Islet precursor cell (in vitro differentiated cells): Measurements from ENCODE around the gene RAB29.
"Not testable (repeated sequence)": the region's sequence is repeated elsewhere in the genome, so short reads cannot be mapped to it uniquely, and the experiment has no call there.

Experiments
- DNase-seq: peaks from one replicate; pipeline ENCODE4 v3.0.0-alpha.2; 2018

RAB29 gene, protein sequence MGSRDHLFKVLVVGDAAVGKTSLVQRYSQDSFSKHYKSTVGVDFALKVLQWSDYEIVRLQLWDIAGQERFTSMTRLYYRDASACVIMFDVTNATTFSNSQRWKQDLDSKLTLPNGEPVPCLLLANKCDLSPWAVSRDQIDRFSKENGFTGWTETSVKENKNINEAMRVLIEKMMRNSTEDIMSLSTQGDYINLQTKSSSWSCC

DNA sequence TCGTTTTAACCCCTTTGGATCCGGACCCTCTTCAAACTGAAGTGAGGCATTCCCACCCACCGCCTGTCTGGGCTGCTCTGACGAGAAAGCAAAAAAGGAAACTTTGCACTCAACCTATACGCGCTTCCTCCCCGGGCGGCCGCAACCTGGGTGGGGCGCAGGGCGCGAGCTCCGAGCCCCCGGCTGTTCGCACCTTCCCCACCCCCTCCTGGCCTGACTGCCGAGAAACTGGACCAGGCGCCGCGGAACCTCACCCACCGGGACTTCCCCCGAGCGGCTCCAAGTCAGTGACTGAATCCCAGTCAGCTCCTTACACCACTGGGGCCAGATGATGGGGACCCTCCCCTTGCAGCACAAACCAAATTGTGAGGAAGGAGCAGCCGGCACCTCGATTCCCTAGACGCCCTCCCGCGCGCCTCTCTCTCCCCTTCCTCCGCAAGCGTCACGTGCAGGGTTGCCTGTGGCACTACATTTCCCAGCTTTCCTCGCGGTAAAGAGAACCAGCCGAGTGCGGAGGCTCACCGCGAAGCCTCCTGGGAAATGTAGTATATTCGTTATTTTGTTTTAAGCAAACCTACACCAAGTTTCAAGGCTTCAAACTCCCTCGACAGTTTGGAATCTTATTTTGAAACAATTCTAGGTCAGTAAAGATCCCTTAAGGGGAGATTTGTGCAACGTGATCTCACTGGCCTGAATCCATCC, at the start of gene RAB29:
Gene RAB29 (minus strand): TSS at position 468 of the 702 bp plus-strand sequence. CDS start 526 bp downstream, outside the sequence.
- DNase-seq = peak; percentile 81

DNA sequence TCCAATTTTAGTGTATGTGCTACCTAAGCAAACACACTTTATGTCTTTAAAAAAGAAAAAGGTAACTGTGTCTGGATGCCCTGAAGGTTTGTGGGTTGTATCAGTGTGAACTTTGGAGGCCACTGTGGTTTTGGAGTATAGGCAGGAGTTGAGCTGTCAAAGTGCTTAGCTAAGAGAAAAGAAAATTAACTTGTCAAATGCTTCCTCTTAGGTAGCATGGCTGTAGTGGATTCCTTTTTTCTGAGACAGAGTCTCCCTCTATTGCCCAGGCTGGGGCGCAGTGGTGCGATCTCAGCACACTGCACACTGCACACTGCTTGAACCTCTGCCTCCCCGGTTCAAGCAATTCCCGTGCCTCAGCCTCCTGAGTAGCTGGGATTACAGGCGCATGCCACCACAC, 48.9 kb upstream of the RAB29 start:
- DNase-seq = no peak

DNA sequence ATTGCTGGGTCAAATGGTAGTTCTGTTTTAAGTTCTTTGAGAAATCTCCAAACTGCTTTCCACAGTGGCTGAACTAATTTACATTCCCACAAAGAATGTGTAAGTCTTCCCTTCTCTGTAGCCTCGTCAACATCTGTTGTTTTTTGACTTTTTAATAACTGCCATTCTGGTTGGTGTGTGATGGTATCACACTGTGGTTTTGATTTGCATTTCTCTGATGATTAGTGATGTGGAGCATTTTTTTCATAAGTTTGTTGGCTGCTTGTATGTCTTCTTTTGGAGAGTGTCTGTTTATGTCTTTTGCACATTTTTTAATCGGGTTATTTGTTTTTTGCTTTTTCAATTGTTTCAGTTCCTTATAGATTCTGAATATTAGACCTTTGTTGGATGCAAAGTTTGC, 48.0 kb upstream of the RAB29 start:
- not testable (repeated sequence) for DNase-seq

DNA sequence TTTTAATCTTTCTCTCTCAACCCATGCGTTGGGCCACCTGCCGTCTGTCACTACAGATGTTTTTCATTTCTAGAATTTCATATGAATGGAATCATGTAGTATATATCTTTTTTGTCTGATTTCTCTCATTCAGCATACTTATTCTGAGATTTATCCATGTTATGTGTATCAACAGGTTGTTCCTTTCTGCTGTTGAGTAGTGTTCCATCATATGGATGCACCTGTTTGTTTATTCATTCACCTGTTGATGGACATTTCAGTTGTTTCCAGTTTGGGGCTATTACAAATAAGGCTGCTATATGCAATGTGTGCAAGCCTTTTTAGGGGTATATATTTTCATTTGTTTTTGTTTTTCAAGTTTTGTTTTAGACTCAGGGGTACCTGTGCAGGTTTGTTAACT, 47.1 kb upstream of the RAB29 start:
- no peak for DNase-seq

DNA sequence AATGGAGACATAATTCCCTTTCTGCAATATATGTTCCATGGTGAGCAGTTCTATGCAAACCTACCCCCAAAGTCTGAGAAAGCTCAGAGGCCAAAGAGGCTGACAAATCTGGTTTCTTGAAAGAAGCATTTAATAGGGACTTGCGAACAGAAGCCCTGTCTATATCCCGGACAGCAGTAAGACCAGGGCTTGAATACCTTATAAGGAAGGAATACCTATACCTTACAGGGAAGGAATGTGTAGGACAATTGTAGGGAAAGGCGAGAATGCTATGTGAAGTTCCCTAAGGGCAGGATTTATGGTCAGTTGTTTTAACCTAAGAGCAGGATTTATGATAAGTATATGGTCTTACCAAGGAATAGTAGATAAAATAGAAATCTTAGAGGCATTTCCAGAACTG, 42.7 kb upstream of the RAB29 start:
- no peak for DNase-seq

DNA sequence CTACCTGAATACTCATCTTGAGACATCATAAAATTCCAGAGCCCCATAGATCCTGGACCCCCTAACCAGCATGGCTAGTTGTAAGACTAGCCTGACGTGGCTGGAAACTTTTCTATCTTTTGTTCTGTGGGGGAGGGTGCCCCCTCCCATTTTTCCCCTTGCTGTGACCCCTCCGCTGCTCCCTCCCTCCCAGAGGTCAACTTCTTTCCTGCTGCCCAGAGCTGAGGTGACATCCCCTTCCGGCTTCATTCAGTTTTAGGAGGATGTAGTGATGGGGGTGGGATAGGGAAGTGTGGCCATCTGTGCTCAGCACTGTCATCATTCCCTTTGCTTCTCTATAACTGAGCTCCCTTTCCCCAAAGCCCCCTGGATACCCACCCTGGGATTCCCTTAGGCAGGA, 42.1 kb upstream of the RAB29 start:
- DNase-seq = no peak

DNA sequence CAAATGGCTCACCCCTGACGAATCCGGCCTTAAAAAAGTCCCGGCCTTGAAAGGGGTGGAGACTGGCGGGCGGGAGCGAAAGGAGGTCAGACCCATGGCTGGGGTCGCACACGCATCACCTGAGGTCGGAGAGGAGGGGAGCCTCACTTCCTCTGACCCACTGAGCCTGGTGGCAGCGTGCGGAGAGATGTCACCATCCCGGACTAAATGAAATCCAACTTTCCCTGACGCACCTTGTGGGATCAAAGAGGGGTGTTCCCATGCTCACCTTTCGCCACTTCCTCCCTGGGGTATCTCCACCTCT, 38.4 kb upstream of the RAB29 start:
- no peak for DNase-seq

DNA sequence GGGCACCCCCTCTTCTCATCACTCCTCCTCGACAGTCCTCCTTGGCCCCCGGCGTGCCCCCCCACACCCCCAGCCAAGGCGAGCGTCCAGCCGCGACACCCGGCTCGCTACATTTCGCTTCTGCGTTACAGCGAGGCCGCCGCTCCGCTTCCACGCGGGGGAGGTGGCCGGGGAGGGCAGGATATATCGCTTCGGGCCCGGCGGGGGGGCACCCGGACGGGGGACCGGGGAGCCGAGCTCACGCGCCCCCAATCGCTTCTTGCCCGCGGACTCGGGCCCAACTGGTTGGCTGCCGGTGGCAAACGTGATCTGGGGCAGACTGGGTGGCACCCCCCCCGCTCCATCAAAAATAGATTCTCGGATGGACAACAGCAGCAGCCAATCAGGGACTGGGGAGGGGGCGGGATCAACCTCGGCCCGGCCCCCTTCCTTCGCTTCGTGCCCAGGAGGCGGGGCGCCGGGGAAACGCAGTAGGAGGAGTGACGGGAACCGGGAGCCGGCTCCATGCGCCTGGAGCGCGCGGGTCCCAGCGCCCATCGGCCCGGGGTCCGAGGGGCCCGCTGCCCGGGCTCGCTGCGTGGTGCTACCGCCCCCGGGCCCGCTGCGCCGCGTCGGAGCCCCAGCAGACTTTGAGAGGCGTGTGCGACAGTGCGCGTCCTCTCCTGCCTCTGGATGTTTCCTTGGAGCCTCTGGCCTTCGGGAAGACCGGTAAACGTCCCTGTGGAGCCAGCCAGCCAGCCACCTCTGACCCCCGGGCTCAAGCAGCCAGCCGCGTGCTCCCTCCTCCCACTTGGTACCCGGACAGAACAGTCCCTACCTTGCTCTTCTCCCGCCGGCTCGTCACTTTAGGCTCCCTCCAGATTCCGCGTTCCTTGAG, 37.8 kb upstream of the RAB29 start, which contains the start of gene SLC41A1:
Gene SLC41A1 (minus strand): TSS at position 321 of the 877 bp plus-strand sequence. CDS start 2,757 bp downstream, outside the sequence.
- DNase-seq = peak; percentile 96

DNA sequence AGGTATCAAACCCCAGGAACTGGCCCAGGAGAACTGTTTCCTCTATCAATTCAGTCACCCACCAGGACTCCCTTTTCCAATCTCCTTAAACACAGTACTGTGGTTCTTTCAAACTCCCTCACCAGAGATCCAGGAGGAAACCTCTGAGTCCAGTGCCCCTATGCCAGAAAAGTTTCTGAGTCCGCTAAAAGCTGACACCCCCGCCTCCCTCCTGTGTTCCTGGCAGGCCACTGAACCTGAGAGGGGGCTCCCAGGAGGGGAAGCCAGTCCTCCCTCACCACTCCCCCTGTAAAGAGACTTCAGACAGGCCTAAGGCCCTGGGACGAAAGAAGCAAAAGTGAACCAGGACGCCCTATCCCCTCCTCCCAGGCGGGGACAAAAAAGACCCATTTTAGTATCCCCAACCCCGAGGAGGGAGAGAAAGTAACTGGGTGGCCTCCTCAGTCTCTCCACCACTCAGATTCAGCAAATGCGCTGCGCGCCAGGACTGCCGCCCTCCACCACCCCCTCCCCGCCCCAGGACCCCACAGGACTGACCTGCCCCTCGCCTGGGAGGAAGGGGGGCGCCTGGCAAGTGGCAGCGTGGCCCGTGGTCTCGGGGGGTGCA, 37.1 kb upstream of the RAB29 start:
- DNase-seq = peak; percentile 74

DNA sequence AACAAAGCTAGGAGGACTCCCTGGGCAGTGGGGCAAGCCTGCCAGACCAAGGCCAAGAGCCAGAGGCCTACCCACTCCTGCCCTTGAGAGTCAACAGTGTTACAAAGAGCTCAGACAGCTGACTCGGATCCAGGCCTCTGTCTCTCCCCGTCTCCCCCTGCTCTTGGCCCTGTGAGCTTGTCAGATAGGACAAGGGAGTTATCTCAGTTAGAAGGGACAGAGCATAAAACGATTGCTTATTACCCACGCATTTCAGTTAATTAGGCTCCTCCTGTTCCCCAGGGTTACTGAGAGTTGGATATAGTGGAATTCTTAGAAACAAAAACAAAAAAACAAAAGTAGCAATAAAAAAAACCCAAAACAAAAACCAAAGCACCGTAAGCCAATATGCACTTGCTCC, 36.4 kb upstream of the RAB29 start:
- peak; percentile 59 for DNase-seq

DNA sequence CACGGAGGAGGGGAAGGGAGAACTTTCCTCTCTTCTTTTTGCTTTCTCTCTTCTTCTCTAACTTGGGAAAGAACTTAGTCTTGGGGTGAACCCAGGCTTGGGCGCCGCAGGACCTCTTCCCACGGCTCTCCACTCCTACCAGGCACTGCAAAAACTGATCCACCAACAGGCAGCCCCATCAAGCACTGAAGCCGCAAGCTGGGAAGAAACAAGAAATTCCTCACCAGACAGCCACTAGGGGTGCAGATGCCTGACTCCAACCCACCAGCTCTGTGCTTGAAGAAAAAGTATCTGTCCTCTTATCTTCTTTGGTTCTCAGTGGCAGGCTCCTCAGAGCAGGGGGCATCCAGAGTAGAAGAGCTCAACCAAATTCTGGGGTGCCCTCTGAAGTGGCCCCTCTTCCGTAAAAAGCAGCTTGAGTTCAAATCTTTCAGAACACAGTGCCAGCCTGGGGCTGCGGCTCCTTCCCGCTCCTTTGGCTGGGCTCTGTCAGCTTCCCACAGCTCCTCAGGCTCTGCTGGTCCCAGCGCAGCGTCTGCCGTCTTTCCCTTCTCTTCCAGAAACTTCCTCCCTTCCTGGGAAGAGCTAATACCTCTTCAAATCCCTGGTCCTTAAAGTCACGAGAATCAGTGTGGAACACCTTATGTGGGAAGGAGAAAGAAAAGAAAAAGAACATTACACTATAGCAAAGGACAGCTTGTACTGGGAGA, 35.3 kb upstream of the RAB29 start:
- DNase-seq = no peak

DNA sequence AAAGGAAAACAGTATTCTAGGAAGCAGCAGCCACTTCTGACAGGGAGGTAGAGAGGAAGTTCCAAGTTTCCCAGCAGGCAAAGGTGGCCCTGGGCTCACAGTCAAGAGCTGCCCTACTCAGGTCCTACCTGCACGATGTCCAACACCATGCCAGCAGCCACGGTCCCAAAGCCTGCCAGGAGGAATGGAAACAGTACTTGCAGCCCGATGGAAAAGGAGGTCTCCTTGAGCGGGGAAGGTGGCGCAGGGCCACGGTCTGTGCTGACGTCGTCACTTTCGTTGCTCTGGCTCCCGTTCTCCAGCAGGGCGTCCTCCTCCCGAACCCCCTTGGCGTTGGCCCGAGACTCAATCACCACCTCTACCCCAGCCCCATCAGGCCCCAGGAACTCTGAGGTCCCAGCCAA, 34.7 kb upstream of the RAB29 start:
- DNase-seq = no peak

DNA sequence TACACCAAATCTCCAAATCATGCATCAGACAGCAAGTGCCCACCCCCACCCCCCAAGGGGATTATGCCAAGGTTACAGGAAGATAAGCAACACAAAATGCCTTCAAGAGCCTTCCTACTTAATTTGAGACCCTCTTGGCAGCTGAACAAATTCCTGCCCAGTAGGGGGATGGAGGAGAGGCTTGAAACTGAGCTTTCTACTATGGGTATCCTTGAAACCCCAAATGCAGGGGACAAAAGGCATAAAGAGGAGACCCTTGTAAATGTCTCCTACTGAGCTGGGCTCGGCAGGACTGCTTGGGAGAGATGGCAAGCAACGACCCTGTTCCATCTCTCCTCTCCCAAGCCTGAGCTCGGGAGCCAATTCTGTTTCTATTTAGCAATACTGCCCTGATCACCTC, 34.2 kb upstream of the RAB29 start:
- no peak for DNase-seq

DNA sequence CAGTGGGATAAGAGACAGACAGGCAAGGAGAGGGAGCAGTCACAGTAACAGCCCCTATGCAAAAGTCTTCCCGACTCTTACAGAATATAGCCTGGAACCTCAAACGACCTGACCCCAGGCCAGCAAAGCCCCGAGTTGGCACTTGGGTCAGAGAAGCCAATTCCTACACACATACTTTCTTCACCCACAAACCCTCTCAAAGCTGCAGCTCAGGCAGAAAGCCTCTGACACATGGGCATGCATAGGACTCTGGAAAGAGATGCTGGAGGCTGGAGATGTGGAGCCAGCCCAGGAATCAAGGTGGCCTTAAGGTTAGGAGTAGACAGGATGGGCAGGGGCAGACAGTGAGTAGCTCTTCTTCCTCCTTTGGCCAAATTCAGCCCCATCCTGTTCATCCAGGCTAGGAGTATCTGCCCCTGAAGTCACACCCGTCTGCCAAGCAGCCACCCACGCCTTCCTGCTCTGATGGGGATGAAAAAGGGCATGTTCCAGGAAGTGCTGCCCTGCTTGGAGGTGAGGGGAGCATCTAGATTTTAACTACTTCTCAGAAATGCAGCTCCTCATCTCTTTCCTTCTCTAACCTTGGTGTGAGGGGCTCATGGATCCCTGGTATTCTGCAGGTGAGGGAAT, 29.9 kb upstream of the RAB29 start:
- DNase-seq = no peak

DNA sequence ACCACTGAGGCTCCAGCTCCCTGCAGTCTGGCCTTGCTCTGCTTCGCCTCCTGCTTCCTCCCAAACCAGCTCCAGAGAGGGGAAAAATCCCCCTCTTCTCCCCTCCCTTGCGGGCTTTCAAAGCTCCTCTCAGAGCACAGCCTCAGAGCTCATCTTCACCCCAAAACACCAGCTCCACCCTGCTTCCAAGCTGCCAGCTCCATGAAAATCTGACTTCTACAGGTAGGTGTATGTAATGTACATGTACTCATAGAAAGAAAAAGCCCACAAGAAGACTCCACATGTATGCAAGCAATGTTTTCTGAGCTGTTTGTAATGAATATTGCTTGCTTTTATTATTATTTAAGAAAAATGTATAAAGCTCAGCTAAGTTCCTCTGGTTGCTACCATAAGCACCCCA, 29.3 kb upstream of the RAB29 start:
- DNase-seq = no peak

DNA sequence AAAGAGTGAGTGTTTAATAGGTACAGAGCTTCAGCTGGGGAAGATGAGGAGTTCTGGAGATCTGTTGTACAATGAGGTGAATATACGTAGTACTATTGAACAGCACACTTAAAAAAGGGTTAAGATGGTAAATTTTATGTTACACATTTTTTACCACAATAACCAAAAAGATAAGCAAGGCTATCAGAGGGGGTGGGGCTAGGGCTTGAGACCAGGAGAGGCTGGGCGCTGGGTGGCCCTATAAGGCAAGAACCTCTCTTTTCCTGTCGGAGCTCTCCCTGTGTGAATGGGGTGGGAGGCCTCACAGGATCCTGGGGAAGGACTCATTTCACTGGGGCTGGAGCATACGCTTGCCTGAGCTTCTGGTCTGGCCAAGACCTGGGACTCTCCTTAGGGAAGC, 28.7 kb upstream of the RAB29 start:
- DNase-seq = no peak

DNA sequence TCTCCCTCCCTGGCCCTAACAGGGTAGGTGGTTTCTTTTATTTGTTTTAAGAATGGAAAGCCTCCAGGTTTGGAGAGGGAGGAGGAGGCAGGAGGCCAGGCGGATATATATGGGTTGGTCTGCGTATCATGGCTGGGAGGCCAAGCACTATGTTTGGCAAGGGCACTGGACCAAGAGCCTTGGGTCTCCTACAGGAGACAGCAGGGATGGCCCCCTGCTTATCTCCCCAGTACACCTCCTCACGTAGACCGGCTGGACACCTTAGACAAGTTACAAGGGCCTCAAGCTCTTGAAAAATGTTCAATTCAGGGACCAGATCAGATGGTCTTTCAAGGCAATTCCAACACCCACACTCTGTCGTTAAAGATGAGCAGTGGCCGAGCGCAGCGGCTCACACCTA, 26.8 kb upstream of the RAB29 start:
- no peak for DNase-seq

DNA sequence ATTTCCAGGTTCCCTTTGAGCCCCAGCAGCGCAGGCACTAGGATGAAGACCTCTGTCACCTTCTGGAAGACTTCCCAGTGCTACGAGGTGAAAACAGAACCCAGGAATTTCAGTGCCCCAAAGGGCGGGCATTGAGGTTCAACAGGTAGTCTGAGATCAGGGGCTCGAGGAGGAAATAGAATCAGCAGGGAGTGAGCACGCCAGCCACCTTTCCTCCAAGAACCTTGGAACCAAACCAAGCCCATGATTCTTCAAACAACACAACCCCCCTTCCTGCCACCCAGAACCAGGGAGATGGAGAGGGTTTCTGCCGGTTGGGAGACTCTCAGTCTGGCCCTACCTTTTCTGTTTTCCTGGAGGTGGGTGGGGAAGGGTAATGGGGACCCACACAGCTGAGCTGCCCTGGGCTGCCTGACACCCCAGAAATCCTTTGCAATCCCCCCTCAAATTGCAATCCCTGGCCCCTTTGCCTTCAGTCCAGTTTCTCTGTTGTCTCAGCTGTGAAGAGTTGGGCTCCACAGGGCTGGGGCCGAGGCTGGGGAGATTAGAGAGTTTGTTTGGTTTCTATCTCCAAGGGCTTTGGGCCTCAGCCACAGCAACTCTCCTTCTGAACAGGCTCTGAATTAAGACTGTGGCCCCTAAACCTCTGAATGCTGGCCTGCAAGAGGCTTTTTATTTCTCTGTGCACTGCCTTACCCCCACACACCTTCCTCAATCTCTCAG, 25.9 kb upstream of the RAB29 start:
- no peak for DNase-seq

DNA sequence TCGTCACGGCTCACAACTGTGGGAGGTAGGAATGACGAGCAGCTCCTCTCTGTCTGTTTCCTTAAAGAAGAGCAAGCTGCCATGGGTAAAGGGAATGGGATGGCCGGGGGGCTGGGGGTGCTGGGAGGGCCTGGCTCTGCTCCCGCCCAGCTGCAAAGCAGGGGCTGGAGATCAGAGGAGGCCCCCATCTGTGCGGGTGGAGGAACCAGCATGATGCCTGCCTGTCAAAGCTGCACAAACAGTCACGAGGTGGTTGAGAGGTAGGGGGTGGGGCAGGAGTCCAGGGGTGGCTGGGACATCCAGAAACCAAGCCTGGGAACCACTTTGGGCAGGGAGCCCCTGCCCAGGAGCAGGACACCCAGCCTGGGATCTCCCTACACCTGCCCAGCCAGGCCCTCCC, 25.1 kb upstream of the RAB29 start:
- no peak for DNase-seq

DNA sequence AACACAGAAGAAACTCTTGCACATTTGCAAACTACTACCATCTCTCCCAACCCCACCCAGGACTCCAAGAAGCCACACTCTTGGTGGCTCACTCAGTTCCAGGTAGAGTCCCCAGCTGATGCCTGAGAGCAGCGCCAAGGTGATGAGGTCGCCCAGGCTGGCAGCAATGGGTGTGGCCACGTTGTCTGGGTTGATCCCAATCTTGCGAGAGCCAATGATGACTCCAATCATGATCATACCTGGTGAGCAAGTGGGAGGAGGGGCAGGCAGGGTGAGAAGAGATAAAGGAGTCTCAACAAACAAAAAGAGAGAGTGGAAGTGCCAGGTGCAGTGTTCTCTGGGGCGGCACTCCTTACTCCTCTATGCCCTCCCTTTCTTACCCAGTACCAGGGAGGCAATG, 23.3 kb upstream of the RAB29 start:
- no peak for DNase-seq

DNA sequence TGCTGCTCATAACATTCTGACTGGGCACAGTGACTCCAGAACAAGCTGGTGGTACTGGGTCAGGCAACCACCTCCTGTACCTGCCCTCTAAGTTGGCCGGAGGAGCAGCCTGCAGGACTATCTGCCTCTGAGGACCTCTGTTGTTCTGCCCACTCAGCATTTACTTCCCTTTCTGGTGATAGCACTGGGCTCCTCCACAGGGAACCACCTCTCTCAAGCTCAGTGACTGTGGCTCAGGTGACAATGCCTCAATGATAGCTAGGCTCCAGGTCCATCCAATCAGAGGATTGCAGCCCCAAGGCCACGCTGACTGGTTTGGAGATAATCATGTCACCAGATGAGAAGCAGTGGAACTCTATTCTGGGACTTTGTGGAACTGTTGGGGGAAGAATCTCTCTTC, 21.9 kb upstream of the RAB29 start:
- no peak for DNase-seq
